ENCODE data around the gene EOMES. TPM values are rescaled to one million over a fixed set of nuclear protein-coding genes. Genes with fewer than 3 reads are reported as not detected.

The EOMES gene
- polyA plus RNA-seq, 6 donors from 2014 or later: 0.27 to 0.40 (median 0.28) TPM; not detected in 3

GRCh38 chr3:27716309-27716708, 5.8 kb downstream of the EOMES start:
- no peak overlapping the region for H3K4me3 Mint-ChIP-seq
- DNase-seq (no peak), ATAC-seq (ENCODE audit: low read depth in 2 of 2) (no peak)
- peaks cover 71 to 97% (median 96%) of the 10 kb centered on the region in 3 donors for H3K27me3 Mint-ChIP-seq
- H3K4me1 Mint-ChIP-seq: peaks cover 26 to 43% (median 40%) of the 10 kb centered on the region in 3 donors
- peaks cover 0 to 6% (median 0%) of the 10 kb centered on the region in 7 donors for H3K9me3 Mint-ChIP-seq
- H3K36me3 Mint-ChIP-seq: peaks cover 0 to 5% of the 10 kb centered on the region in 2 donors
- H3K27ac Mint-ChIP-seq: no peak overlapping the region

GRCh38 chr3:27715863-27716262, 6.3 kb downstream of the EOMES start:
- Mint-ChIP-seq H3K36me3 (peaks cover 0 to 5% of the 10 kb centered on the region in 2 donors), H3K27me3 (peaks cover 71 to 96% (median 95%) of the 10 kb centered on the region in 3 donors), H3K9me3 (peaks cover 0 to 6% (median 0%) of the 10 kb centered on the region in 7 donors), H3K4me3 (no peak overlapping the region), H3K27ac (peak overlapping the region in 1 of 6 donors; percentile 35), H3K4me1 (peaks cover 22 to 38% (median 35%) of the 10 kb centered on the region in 3 donors)
- DNase-seq (no peak), ATAC-seq (ENCODE audit: low read depth in 2 of 2) (no peak)

GRCh38 chr3:27715454-27715806, 6.7 kb downstream of the EOMES start:
- Mint-ChIP-seq H3K27ac (no peak overlapping the region), H3K9me3 (peaks cover 0 to 6% (median 0%) of the 10 kb centered on the region in 7 donors), H3K4me1 (peaks cover 20 to 35% (median 32%) of the 10 kb centered on the region in 3 donors), H3K4me3 (peak overlapping the region in 2 of 8 donors; percentile 54 to 89), H3K27me3 (peaks cover 71 to 96% (median 94%) of the 10 kb centered on the region in 3 donors), H3K36me3 (peaks cover 0 to 5% of the 10 kb centered on the region in 2 donors)
- DNase-seq: no peak
- ATAC-seq (ENCODE audit: low read depth in 2 of 2): no peak

- peaks cover 0 to 4% (median 0%) of the 10 kb centered on the region in 7 donors for H3K9me3 Mint-ChIP-seq
- ATAC-seq (ENCODE audit: low read depth in 2 of 2): no peak
- H3K27ac Mint-ChIP-seq: peak overlapping the region in 3 of 6 donors; percentile 33 to 71 (median 45)
- H3K36me3 Mint-ChIP-seq: peaks cover 0 to 5% of the 10 kb centered on the region in 2 donors
- peaks cover 71 to 96% (median 94%) of the 10 kb centered on the region in 3 donors for H3K27me3 Mint-ChIP-seq
- peak overlapping the region; percentile 48 to 99 (median 94) for H3K4me3 Mint-ChIP-seq
- no peak for DNase-seq
- H3K4me1 Mint-ChIP-seq: peaks cover 20 to 34% (median 32%) of the 10 kb centered on the region in 3 donors
Measured at GRCh38 chr3:27714692-27715453, 7.2 kb downstream of the EOMES start.

- Mint-ChIP-seq H3K27ac (peak overlapping the region in 1 of 6 donors; percentile 62), H3K36me3 (peaks cover 0 to 5% of the 10 kb centered on the region in 2 donors), H3K4me3 (peak overlapping the region; percentile 89 to 99 (median 95)), H3K9me3 (peaks cover 0 to 4% (median 0%) of the 10 kb centered on the region in 7 donors), H3K27me3 (peaks cover 67 to 93% (median 91%) of the 10 kb centered on the region in 3 donors), H3K4me1 (peaks cover 20 to 34% (median 32%) of the 10 kb centered on the region in 3 donors)
- DNase-seq: no peak
- no peak for ATAC-seq (ENCODE audit: low read depth in 2 of 2)
Measured at GRCh38 chr3:27714146-27714526, 8.0 kb downstream of the EOMES start.

GRCh38 chr3:27713435-27714145, 8.5 kb downstream of the EOMES start:
- Mint-ChIP-seq H3K4me3 (peak overlapping the region; percentile 89 to 99 (median 95)), H3K9me3 (peaks cover 0 to 4% (median 0%) of the 10 kb centered on the region in 7 donors), H3K4me1 (peaks cover 20 to 34% (median 32%) of the 10 kb centered on the region in 3 donors), H3K27ac (peak overlapping the region in 2 of 6 donors; percentile 62 to 66), H3K36me3 (peaks cover 0 to 5% of the 10 kb centered on the region in 2 donors), H3K27me3 (peaks cover 67 to 92% (median 89%) of the 10 kb centered on the region in 3 donors)
- ATAC-seq (ENCODE audit: low read depth in 2 of 2): no peak
- DNase-seq: no peak

GRCh38 chr3:27713078-27713423, 9.1 kb downstream of the EOMES start:
- peak overlapping the region; percentile 89 to 99 (median 95) for H3K4me3 Mint-ChIP-seq
- peaks cover 63 to 92% (median 89%) of the 10 kb centered on the region in 3 donors for H3K27me3 Mint-ChIP-seq
- H3K36me3 Mint-ChIP-seq: peaks cover 0 to 5% of the 10 kb centered on the region in 2 donors
- H3K9me3 Mint-ChIP-seq: peaks cover 0 to 4% (median 0%) of the 10 kb centered on the region in 7 donors
- DNase-seq: no peak
- H3K4me1 Mint-ChIP-seq: peaks cover 20 to 34% (median 32%) of the 10 kb centered on the region in 3 donors
- no peak for ATAC-seq (ENCODE audit: low read depth in 2 of 2)
- H3K27ac Mint-ChIP-seq: peak overlapping the region in 1 of 6 donors; percentile 27

- DNase-seq (peak; percentile 69), ATAC-seq (ENCODE audit: low read depth in 2 of 2) (peak; percentile 91 to 94)
- H3K27me3 Mint-ChIP-seq: peaks cover 56 to 89% (median 87%) of the 10 kb centered on the region in 3 donors
- peak overlapping the region; percentile 89 to 99 (median 95) for H3K4me3 Mint-ChIP-seq
- H3K27ac Mint-ChIP-seq: peak overlapping the region in 4 of 6 donors; percentile 15 to 55 (median 36)
- H3K36me3 Mint-ChIP-seq: peaks cover 0 to 5% of the 10 kb centered on the region in 2 donors
- H3K9me3 Mint-ChIP-seq: peaks cover 0 to 4% (median 0%) of the 10 kb centered on the region in 7 donors
- H3K4me1 Mint-ChIP-seq: peaks cover 20 to 34% (median 32%) of the 10 kb centered on the region in 3 donors
Measured at GRCh38 chr3:27712136-27713077, 9.7 kb downstream of the EOMES start.

GRCh38 chr3:27708250-27708649, 13.9 kb downstream of the EOMES start:
- peaks cover 43 to 71% (median 62%) of the 10 kb centered on the region in 3 donors for H3K27me3 Mint-ChIP-seq
- H3K36me3 Mint-ChIP-seq: peaks cover 0 to 5% of the 10 kb centered on the region in 2 donors
- ATAC-seq (ENCODE audit: low read depth in 2 of 2): no peak
- no peak for DNase-seq
- H3K9me3 Mint-ChIP-seq: peaks cover 0 to 1% (median 0%) of the 10 kb centered on the region in 7 donors
- H3K4me1 Mint-ChIP-seq: peaks cover 8 to 15% (median 14%) of the 10 kb centered on the region in 3 donors
- H3K27ac Mint-ChIP-seq: no peak overlapping the region
- H3K4me3 Mint-ChIP-seq: no peak overlapping the region

GRCh38 chr3:27699067-27699466, 23.1 kb downstream of the EOMES start:
- peaks cover 4 to 9% (median 5%) of the 10 kb centered on the region in 7 donors for H3K9me3 Mint-ChIP-seq
- H3K27ac Mint-ChIP-seq: peak overlapping the region in 1 of 6 donors; percentile 10
- H3K36me3 Mint-ChIP-seq: no peaks in the 10 kb centered on the region
- no peak overlapping the region for H3K4me3 Mint-ChIP-seq
- H3K4me1 Mint-ChIP-seq: peaks cover 8 to 10% (median 9%) of the 10 kb centered on the region in 3 donors
- ATAC-seq (ENCODE audit: low read depth in 2 of 2) (peak; percentile 97 to 99), DNase-seq (no peak)
- H3K27me3 Mint-ChIP-seq: peaks cover 0 to 10% (median 0%) of the 10 kb centered on the region in 3 donors

- H3K4me3 Mint-ChIP-seq: no peak overlapping the region
- ATAC-seq (ENCODE audit: low read depth in 2 of 2) (no peak), DNase-seq (no peak)
- H3K4me1 Mint-ChIP-seq: peaks cover 8 to 10% (median 9%) of the 10 kb centered on the region in 3 donors
- no peaks in the 10 kb centered on the region for H3K36me3 Mint-ChIP-seq
- H3K9me3 Mint-ChIP-seq: peaks cover 4 to 13% (median 6%) of the 10 kb centered on the region in 7 donors
- H3K27ac Mint-ChIP-seq: no peak overlapping the region
- H3K27me3 Mint-ChIP-seq: peaks cover 5 to 15% (median 9%) of the 10 kb centered on the region in 3 donors
Measured at GRCh38 chr3:27696906-27697305, 25.2 kb downstream of the EOMES start.

- H3K27me3 Mint-ChIP-seq: peaks cover 5 to 21% (median 21%) of the 10 kb centered on the region in 3 donors
- DNase-seq (no peak), ATAC-seq (ENCODE audit: low read depth in 2 of 2) (no peak)
- H3K27ac Mint-ChIP-seq: no peak overlapping the region
- peaks cover 8 to 10% (median 9%) of the 10 kb centered on the region in 3 donors for H3K4me1 Mint-ChIP-seq
- H3K9me3 Mint-ChIP-seq: peaks cover 9 to 17% (median 12%) of the 10 kb centered on the region in 7 donors
- H3K36me3 Mint-ChIP-seq: peaks cover 0 to 7% of the 10 kb centered on the region in 2 donors
- no peak overlapping the region for H3K4me3 Mint-ChIP-seq
Measured at GRCh38 chr3:27695636-27696035, 26.5 kb downstream of the EOMES start.
